WTC11 (cell line): Measurements from ENCODE around the gene ASB5. TPM values are rescaled to one million over a fixed set of nuclear protein-coding genes. Genes with fewer than 3 reads are reported as not detected.

ENCODE experiments used
- ATAC-seq: fragments of 200-7000 bp; cut with Tn5 transposase; 2 replicates; pipeline ENCODE4 v1.10.0; 2021; ENCODE audit warnings: mild to moderate bottlenecking, moderate library complexity
- CTCF ChIA-PET: fragments of 300-600 bp; sonication (Branson Sonifier 250); formaldehyde crosslinking; loops from one replicate; lab custom pipeline; 2021; ENCODE audit warnings: antibody characterized with exemption; lab: Charles Lee
- POLR2A ChIA-PET: fragments of 350-600 bp; sonication (Branson Sonifier 250); formaldehyde crosslinking; loops from one replicate; lab custom pipeline; 2021; ENCODE audit warnings: antibody characterized with exemption; lab: Charles Lee
- DNase-seq: peaks from one replicate; pipeline ENCODE4 v3.0.0; 2021; ENCODE audit warnings: low spot score
- H3K27ac Mint-ChIP-seq: 2 replicates; pipeline ENCODE4 v1.8.0; 2021; ENCODE audit warnings: mixed read lengths
- H3K27me3 Mint-ChIP-seq: 2 replicates; pipeline ENCODE4 v1.8.0; 2021; ENCODE audit warnings: low read depth, mild to moderate bottlenecking, moderate library complexity, mixed read lengths
- H3K36me3 Mint-ChIP-seq: 2 replicates; pipeline ENCODE4 v1.8.0; 2021; ENCODE audit warnings: mixed read lengths
- H3K4me1 Mint-ChIP-seq: 2 replicates; pipeline ENCODE4 v1.8.0; 2022; ENCODE audit warnings: mixed read lengths
- H3K4me3 Mint-ChIP-seq: 2 replicates; pipeline ENCODE4 v1.8.0; 2021; ENCODE audit warnings: mild to moderate bottlenecking, moderate library complexity, mixed read lengths
- H3K9me3 Mint-ChIP-seq: 2 replicates; pipeline ENCODE4 v1.8.0; 2021; ENCODE audit warnings: mixed read lengths
- ATF1 ChIP-seq: sonication (generic); formaldehyde crosslinking; IDR thresholded peaks from 2 replicates; pipeline ENCODE4 v1.8.1; 2023; ENCODE audit warnings: mild to moderate bottlenecking, moderate library complexity, missing genetic modification reagents
- CTCF ChIP-seq: fragments of 200-600 bp; IDR thresholded peaks from 2 replicates; pipeline ENCODE4 v1.8.0; 2022; ENCODE audit warnings: antibody characterized with exemption
- E2F4 ChIP-seq: sonication (generic); formaldehyde crosslinking; IDR thresholded peaks from 2 replicates; pipeline ENCODE4 v1.8.1; 2022; ENCODE audit warnings: low read depth, mild to moderate bottlenecking, moderate library complexity, missing genetic modification reagents, borderline replicate concordance
- GRHL2 ChIP-seq: fragments of 250-450 bp; sonication (Bioruptor Pico); IDR thresholded peaks from 2 replicates; pipeline ENCODE4 v1.8.0; 2022; ENCODE audit warnings: mild to moderate bottlenecking, moderate library complexity; ENCODE audit not compliant: insufficient replicate concordance, severe bottlenecking
- MLX ChIP-seq: sonication (generic); formaldehyde crosslinking; IDR thresholded peaks from 2 replicates; pipeline ENCODE4 v1.8.1; 2023; ENCODE audit warnings: mild to moderate bottlenecking, missing genetic modification reagents, moderate library complexity
- NR3C1 ChIP-seq: sonication (generic); formaldehyde crosslinking; conservative IDR thresholded peaks from 2 replicates; pipeline ENCODE4 v1.8.1; 2023; ENCODE audit warnings: low read depth, mild to moderate bottlenecking, missing genetic modification reagents
- OVOL2 ChIP-seq: fragments of 250-450 bp; sonication (Bioruptor Pico); IDR thresholded peaks from 2 replicates; pipeline ENCODE4 v1.9.0; 2021; ENCODE audit warnings: mild to moderate bottlenecking, borderline replicate concordance
- SOX15 ChIP-seq: fragments of 250-450 bp; sonication (Bioruptor Pico); IDR thresholded peaks from 2 replicates; pipeline ENCODE4 v1.9.0; 2021; ENCODE audit warnings: mild to moderate bottlenecking
- SP1 ChIP-seq: sonication (generic); formaldehyde crosslinking; conservative IDR thresholded peaks from 2 replicates; pipeline ENCODE4 v1.8.1; 2022; ENCODE audit warnings: missing genetic modification reagents
- ZNF232 ChIP-seq: sonication (generic); formaldehyde crosslinking; IDR thresholded peaks from 2 replicates; pipeline ENCODE4 v1.8.0; 2022; ENCODE audit warnings: mild to moderate bottlenecking, missing genetic modification reagents
- ZSCAN18 ChIP-seq: fragments of 250-450 bp; sonication (Bioruptor Pico); IDR thresholded peaks from 2 replicates; pipeline ENCODE4 v2.1.2; 2022; ENCODE audit warnings: mild to moderate bottlenecking, moderate library complexity
- total RNA-seq: library from RNA; stranded (reverse); gene quantifications from 3 replicates; pipeline ENCODE4 v1.2.3, GENCODE V29; 2021
- TF ChIP-seq, protein P1 (sequence below): sonication (generic); formaldehyde crosslinking; conservative IDR thresholded peaks from 2 replicates; pipeline ENCODE4 v1.8.1; 2022; ENCODE audit warnings: mild to moderate bottlenecking, missing genetic modification reagents
- TF ChIP-seq, protein P2 (sequence below): sonication (generic); formaldehyde crosslinking; IDR thresholded peaks from 2 replicates; pipeline ENCODE4 v1.8.0; 2023; ENCODE audit warnings: missing genetic modification reagents
- TF ChIP-seq, protein P3 (sequence below): sonication (generic); formaldehyde crosslinking; IDR thresholded peaks from 2 replicates; pipeline ENCODE4 v1.8.1; 2022; ENCODE audit warnings: missing genetic modification reagents, borderline replicate concordance
- TF ChIP-seq, protein P4 (sequence below): sonication (generic); formaldehyde crosslinking; IDR thresholded peaks from 2 replicates; pipeline ENCODE4 v1.8.1; 2022; ENCODE audit warnings: mild to moderate bottlenecking, missing genetic modification reagents, moderate library complexity, borderline replicate concordance
- TF ChIP-seq, protein P5 (sequence below): sonication (generic); formaldehyde crosslinking; IDR thresholded peaks from 2 replicates; pipeline ENCODE4 v1.8.1; 2023; ENCODE audit warnings: mild to moderate bottlenecking, missing genetic modification reagents, moderate library complexity
- TF ChIP-seq, protein P6 (sequence below): sonication (generic); formaldehyde crosslinking; IDR thresholded peaks from 2 replicates; pipeline ENCODE4 v1.8.1; 2022; ENCODE audit warnings: low read depth, missing genetic modification reagents, borderline replicate concordance
- TF ChIP-seq, protein P7 (sequence below): sonication (generic); formaldehyde crosslinking; conservative IDR thresholded peaks from 2 replicates; pipeline ENCODE4 v1.8.1; 2023; ENCODE audit warnings: mild to moderate bottlenecking, low read depth, missing genetic modification reagents, moderate library complexity

ASB5 gene
- total RNA-seq, 1 experiment from 2014 or later: not detected

- Mint-ChIP-seq H3K4me3 (no peak overlapping the region), H3K27me3 (no peaks in the 10 kb centered on the region), H3K4me1 (peaks cover 15% of the 10 kb centered on the region), H3K36me3 (no peaks in the 10 kb centered on the region), H3K27ac (no peak overlapping the region), H3K9me3 (no peaks in the 10 kb centered on the region)
- POLR2A ChIA-PET: no interaction called here
- CTCF ChIA-PET: no interaction called here
- DNase-seq (no peak), ATAC-seq (no peak)
- TF ChIP-seq ATF1 (CRISPR knock-in tag): no peak
- no peak for TF ChIP-seq NR3C1
- no peak for TF ChIP-seq CTCF
- TF ChIP-seq E2F4: no peak
- TF ChIP-seq, protein P1, sequence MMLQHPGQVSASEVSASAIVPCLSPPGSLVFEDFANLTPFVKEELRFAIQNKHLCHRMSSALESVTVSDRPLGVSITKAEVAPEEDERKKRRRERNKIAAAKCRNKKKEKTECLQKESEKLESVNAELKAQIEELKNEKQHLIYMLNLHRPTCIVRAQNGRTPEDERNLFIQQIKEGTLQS (CRISPR knock-in tag): no peak
- TF ChIP-seq, protein P2, sequence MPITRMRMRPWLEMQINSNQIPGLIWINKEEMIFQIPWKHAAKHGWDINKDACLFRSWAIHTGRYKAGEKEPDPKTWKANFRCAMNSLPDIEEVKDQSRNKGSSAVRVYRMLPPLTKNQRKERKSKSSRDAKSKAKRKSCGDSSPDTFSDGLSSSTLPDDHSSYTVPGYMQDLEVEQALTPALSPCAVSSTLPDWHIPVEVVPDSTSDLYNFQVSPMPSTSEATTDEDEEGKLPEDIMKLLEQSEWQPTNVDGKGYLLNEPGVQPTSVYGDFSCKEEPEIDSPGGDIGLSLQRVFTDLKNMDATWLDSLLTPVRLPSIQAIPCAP (CRISPR knock-in tag): no peak
- no peak for TF ChIP-seq ZSCAN18 (CRISPR knock-in tag)
- TF ChIP-seq, protein P3, sequence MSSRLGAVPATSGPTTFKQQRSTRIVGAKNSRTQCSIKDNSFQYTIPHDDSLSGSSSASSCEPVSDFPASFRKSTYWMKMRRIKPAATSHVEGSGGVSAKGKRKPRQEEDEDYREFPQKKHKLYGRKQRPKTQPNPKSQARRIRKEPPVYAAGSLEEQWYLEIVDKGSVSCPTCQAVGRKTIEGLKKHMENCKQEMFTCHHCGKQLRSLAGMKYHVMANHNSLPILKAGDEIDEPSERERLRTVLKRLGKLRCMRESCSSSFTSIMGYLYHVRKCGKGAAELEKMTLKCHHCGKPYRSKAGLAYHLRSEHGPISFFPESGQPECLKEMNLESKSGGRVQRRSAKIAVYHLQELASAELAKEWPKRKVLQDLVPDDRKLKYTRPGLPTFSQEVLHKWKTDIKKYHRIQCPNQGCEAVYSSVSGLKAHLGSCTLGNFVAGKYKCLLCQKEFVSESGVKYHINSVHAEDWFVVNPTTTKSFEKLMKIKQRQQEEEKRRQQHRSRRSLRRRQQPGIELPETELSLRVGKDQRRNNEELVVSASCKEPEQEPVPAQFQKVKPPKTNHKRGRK (CRISPR knock-in tag): no peak
- no peak for TF ChIP-seq OVOL2 (CRISPR knock-in tag)
- TF ChIP-seq, protein P4, sequence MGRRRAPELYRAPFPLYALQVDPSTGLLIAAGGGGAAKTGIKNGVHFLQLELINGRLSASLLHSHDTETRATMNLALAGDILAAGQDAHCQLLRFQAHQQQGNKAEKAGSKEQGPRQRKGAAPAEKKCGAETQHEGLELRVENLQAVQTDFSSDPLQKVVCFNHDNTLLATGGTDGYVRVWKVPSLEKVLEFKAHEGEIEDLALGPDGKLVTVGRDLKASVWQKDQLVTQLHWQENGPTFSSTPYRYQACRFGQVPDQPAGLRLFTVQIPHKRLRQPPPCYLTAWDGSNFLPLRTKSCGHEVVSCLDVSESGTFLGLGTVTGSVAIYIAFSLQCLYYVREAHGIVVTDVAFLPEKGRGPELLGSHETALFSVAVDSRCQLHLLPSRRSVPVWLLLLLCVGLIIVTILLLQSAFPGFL (CRISPR knock-in tag): no peak
- TF ChIP-seq, protein P5, sequence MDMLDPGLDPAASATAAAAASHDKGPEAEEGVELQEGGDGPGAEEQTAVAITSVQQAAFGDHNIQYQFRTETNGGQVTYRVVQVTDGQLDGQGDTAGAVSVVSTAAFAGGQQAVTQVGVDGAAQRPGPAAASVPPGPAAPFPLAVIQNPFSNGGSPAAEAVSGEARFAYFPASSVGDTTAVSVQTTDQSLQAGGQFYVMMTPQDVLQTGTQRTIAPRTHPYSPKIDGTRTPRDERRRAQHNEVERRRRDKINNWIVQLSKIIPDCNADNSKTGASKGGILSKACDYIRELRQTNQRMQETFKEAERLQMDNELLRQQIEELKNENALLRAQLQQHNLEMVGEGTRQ (CRISPR knock-in tag): no peak
- TF ChIP-seq MLX: no peak
- no peak for TF ChIP-seq GRHL2 (CRISPR knock-in tag)
- TF ChIP-seq ZNF232 (CRISPR knock-in tag): no peak
- no peak for TF ChIP-seq SP1 (CRISPR knock-in tag)
- TF ChIP-seq, protein P6, sequence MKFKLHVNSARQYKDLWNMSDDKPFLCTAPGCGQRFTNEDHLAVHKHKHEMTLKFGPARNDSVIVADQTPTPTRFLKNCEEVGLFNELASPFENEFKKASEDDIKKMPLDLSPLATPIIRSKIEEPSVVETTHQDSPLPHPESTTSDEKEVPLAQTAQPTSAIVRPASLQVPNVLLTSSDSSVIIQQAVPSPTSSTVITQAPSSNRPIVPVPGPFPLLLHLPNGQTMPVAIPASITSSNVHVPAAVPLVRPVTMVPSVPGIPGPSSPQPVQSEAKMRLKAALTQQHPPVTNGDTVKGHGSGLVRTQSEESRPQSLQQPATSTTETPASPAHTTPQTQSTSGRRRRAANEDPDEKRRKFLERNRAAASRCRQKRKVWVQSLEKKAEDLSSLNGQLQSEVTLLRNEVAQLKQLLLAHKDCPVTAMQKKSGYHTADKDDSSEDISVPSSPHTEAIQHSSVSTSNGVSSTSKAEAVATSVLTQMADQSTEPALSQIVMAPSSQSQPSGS: no peak
- TF ChIP-seq, protein P7, sequence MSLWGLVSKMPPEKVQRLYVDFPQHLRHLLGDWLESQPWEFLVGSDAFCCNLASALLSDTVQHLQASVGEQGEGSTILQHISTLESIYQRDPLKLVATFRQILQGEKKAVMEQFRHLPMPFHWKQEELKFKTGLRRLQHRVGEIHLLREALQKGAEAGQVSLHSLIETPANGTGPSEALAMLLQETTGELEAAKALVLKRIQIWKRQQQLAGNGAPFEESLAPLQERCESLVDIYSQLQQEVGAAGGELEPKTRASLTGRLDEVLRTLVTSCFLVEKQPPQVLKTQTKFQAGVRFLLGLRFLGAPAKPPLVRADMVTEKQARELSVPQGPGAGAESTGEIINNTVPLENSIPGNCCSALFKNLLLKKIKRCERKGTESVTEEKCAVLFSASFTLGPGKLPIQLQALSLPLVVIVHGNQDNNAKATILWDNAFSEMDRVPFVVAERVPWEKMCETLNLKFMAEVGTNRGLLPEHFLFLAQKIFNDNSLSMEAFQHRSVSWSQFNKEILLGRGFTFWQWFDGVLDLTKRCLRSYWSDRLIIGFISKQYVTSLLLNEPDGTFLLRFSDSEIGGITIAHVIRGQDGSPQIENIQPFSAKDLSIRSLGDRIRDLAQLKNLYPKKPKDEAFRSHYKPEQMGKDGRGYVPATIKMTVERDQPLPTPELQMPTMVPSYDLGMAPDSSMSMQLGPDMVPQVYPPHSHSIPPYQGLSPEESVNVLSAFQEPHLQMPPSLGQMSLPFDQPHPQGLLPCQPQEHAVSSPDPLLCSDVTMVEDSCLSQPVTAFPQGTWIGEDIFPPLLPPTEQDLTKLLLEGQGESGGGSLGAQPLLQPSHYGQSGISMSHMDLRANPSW (CRISPR knock-in tag): no peak
- no peak for TF ChIP-seq SOX15
Observed at GRCh38 chr4:176290520-176290919, 21.5 kb upstream of the ASB5 start.
